ENCODE measurements around the gene SHISAL1. TPM values are rescaled to one million over a fixed set of nuclear protein-coding genes. Genes with fewer than 3 reads are reported as not detected.

The SHISAL1 gene
- total RNA-seq, 2 experiments from 2014 or later = not detected

- H3K36me3 Mint-ChIP-seq (ENCODE audit: low read depth) = no peaks in the 10 kb centered on the region
- H3K4me1 Mint-ChIP-seq (ENCODE audit: low read depth) = no peaks in the 10 kb centered on the region
- intact Hi-C loops (cut with DNase I, micrococcal nuclease) = no loop called here
- no peaks in the 10 kb centered on the region for H3K27me3 Mint-ChIP-seq
- H3K27ac Mint-ChIP-seq = no peak overlapping the region
- Histone ChIP-seq H3K4me1 (ENCODE audit: insufficient read depth, low read length) (no peaks in the 10 kb centered on the region), H3K4me3 (ENCODE audit: low read length) (no peak overlapping the region), H3K36me3 (ENCODE audit: insufficient read depth, low read length) (no peaks in the 10 kb centered on the region), H3K9me3 (ENCODE audit: control insufficient read depth in 1 of 2, insufficient read depth in 1 of 2, low read length in 2 of 2) (no peaks in the 10 kb centered on the region), H3K27me3 (ENCODE audit: control insufficient read depth in 1 of 2, insufficient read depth in 2 of 2, low read length in 2 of 2) (peaks cover 0 to under 1% of the 10 kb centered on the region in 2 experiments), H3K27ac (ENCODE audit: low read depth in 1 of 2, low read length in 2 of 2) (no peak overlapping the region)
- H3K9me3 Mint-ChIP-seq = no peaks in the 10 kb centered on the region
- POLR2A ChIA-PET = no interaction called here
- no peak overlapping the region for H3K4me3 Mint-ChIP-seq
- TF ChIP-seq, protein P1, sequence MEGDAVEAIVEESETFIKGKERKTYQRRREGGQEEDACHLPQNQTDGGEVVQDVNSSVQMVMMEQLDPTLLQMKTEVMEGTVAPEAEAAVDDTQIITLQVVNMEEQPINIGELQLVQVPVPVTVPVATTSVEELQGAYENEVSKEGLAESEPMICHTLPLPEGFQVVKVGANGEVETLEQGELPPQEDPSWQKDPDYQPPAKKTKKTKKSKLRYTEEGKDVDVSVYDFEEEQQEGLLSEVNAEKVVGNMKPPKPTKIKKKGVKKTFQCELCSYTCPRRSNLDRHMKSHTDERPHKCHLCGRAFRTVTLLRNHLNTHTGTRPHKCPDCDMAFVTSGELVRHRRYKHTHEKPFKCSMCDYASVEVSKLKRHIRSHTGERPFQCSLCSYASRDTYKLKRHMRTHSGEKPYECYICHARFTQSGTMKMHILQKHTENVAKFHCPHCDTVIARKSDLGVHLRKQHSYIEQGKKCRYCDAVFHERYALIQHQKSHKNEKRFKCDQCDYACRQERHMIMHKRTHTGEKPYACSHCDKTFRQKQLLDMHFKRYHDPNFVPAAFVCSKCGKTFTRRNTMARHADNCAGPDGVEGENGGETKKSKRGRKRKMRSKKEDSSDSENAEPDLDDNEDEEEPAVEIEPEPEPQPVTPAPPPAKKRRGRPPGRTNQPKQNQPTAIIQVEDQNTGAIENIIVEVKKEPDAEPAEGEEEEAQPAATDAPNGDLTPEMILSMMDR (IDR thresholded peaks at IDR 0.05) = no peak
- CTCF ChIA-PET = interaction anchor here (0.6 kb wide), 1 partner anchor 13 kb away, joined by 3 read pairs; no protein-coding TSS in a partner anchor
- ATAC-seq (ENCODE audit: poor library complexity) = no peak
- no peak for DNase-seq
Observed at GRCh38 chr22:44305888-44306287, 6.9 kb downstream of the SHISAL1 start.

DNA sequence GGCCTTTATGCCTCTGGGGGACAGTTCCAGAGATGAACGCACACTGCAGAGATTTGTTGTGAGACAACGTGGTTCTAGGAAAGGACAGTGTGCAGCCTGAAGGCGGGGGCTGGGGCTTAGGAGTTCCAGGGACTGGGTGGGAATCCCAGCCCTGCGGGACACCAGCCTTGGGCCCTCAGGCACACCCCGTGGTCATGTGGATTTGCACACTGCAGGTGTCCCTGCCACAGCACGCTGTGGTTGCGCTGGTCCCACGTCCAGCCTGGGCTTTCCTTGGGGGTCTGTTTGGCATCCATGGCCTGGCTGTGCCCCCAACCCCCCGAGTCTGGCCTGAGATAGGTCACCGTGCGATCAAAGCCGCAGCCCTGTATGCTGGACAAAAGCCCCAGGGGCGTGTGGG is 7.3 kb downstream of the SHISAL1 start:
- Histone ChIP-seq H3K9me3 (ENCODE audit: control insufficient read depth in 1 of 2, insufficient read depth in 1 of 2, low read length in 2 of 2) (no peaks in the 10 kb centered on the region), H3K4me1 (ENCODE audit: insufficient read depth, low read length) (no peaks in the 10 kb centered on the region), H3K4me3 (ENCODE audit: low read length) (no peak overlapping the region), H3K27ac (ENCODE audit: low read depth in 1 of 2, low read length in 2 of 2) (no peak overlapping the region), H3K27me3 (ENCODE audit: control insufficient read depth in 1 of 2, insufficient read depth in 2 of 2, low read length in 2 of 2) (peaks cover 0 to 2% of the 10 kb centered on the region in 2 experiments), H3K36me3 (ENCODE audit: insufficient read depth, low read length) (no peaks in the 10 kb centered on the region)
- POLR2A ChIA-PET = no interaction called here
- intact Hi-C loops (cut with DNase I, micrococcal nuclease) = no loop called here
- H3K36me3 Mint-ChIP-seq (ENCODE audit: low read depth) = no peaks in the 10 kb centered on the region
- H3K4me1 Mint-ChIP-seq (ENCODE audit: low read depth) = no peaks in the 10 kb centered on the region
- H3K27me3 Mint-ChIP-seq = no peaks in the 10 kb centered on the region
- ATAC-seq (ENCODE audit: poor library complexity) = no peak
- TF ChIP-seq, protein P1 (IDR thresholded peaks at IDR 0.05) = no peak
- no peaks in the 10 kb centered on the region for H3K9me3 Mint-ChIP-seq
- no peak overlapping the region for H3K4me3 Mint-ChIP-seq
- CTCF ChIA-PET = interaction anchor here (0.6 kb wide), 1 partner anchor 12 kb away, joined by 3 read pairs; no protein-coding TSS in a partner anchor
- no peak overlapping the region for H3K27ac Mint-ChIP-seq
- DNase-seq = no peak

DNA sequence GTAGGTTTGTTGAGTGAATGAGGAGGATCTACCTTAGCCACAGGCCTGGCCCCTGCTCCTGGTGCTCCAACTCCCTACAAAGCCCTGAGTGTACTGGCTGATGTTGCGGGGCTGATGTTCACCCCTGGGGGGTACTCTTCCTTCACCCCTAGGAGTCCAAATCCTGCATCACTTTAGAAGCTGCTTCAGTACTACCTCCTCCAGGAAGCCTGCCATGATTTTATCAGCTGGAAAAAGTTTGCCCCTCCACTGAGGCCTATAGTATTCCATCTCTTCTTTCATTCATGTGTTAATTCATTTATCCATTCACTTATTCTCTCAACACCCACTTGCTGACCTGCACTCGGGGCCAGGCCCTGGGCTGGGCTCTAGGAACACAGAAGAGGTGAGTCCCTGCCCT is 7.8 kb downstream of the SHISAL1 start:
- no peak for ATAC-seq (ENCODE audit: poor library complexity)
- no peaks in the 10 kb centered on the region for H3K36me3 Mint-ChIP-seq (ENCODE audit: low read depth)
- no peaks in the 10 kb centered on the region for H3K9me3 ChIP-seq (ENCODE audit: control insufficient read depth in 1 of 2, insufficient read depth in 1 of 2, low read length in 2 of 2)
- H3K4me3 ChIP-seq (ENCODE audit: low read length) = no peak overlapping the region
- no peaks in the 10 kb centered on the region for H3K36me3 ChIP-seq (ENCODE audit: insufficient read depth, low read length)
- POLR2A ChIA-PET = no interaction called here
- H3K27me3 Mint-ChIP-seq = no peaks in the 10 kb centered on the region
- no peaks in the 10 kb centered on the region for H3K9me3 Mint-ChIP-seq
- H3K27me3 ChIP-seq (ENCODE audit: control insufficient read depth in 1 of 2, insufficient read depth in 2 of 2, low read length in 2 of 2) = peaks cover 0 to 2% of the 10 kb centered on the region in 2 experiments
- CTCF ChIA-PET = no interaction called here
- no peaks in the 10 kb centered on the region for H3K4me1 ChIP-seq (ENCODE audit: insufficient read depth, low read length)
- no peak overlapping the region for H3K27ac ChIP-seq (ENCODE audit: low read depth in 1 of 2, low read length in 2 of 2)
- no peak overlapping the region for H3K4me3 Mint-ChIP-seq
- no peaks in the 10 kb centered on the region for H3K4me1 Mint-ChIP-seq (ENCODE audit: low read depth)
- TF ChIP-seq, protein P1 (IDR thresholded peaks at IDR 0.05) = no peak
- H3K27ac Mint-ChIP-seq = no peak overlapping the region
- no peak for DNase-seq
- intact Hi-C loops (cut with DNase I, micrococcal nuclease) = no loop called here
